ENCODE data around the gene GARS1.

Gene GARS1

GRCh38 chr7:30630986-30631385 is 36.3 kb downstream of the GARS1 start (continued):
- TF ChIP-seq ZNF148 (tag by site-specific recombination; IDR thresholded peaks at IDR 0.05; ENCODE audit: borderline replicate concordance) (no peak), MZF1 (tag by site-specific recombination; IDR thresholded peaks at IDR 0.05; ENCODE audit: borderline replicate concordance) (no peak), ZNF488 (tag by site-specific recombination; IDR thresholded peaks at IDR 0.05) (no peak), ZBTB21 (tag by site-specific recombination; IDR thresholded peaks at IDR 0.05) (no peak)

GRCh38 chr7:30633223-30633622 is 38.5 kb downstream of the GARS1 start:
- no peak for TF ChIP-seq ZNF596 (tag by site-specific recombination; IDR thresholded peaks at IDR 0.05)
- no peak for TF ChIP-seq ZNF26 (tag by site-specific recombination; IDR thresholded peaks at IDR 0.05)
- TF ChIP-seq GLIS1 (tag by site-specific recombination; IDR thresholded peaks at IDR 0.05), result no peak
- TF ChIP-seq ZNF274 (IDR thresholded peaks at IDR 0.05; ENCODE audit: low read length), result no peak
- no peak for TF ChIP-seq ZNF274 (tag by site-specific recombination; IDR thresholded peaks at IDR 0.05; ENCODE audit: borderline replicate concordance)
- no peak for TF ChIP-seq ZNF558 (tag by site-specific recombination; IDR thresholded peaks at IDR 0.05)
- TF ChIP-seq BCL11B (tag by site-specific recombination; IDR thresholded peaks at IDR 0.05; ENCODE audit: low read depth), result no peak
- TF ChIP-seq MYNN (tag by site-specific recombination; IDR thresholded peaks at IDR 0.05; ENCODE audit: borderline replicate concordance), result no peak
- TF ChIP-seq ZBTB1 (tag by site-specific recombination; IDR thresholded peaks at IDR 0.05), result no peak
- no peak for TF ChIP-seq ZNF280D (tag by site-specific recombination; IDR thresholded peaks at IDR 0.05)
- no peak for TF ChIP-seq ZBTB7A (tag by site-specific recombination; IDR thresholded peaks at IDR 0.05; ENCODE audit: low read depth)
- no peak for TF ChIP-seq ZNF521 (tag by site-specific recombination; IDR thresholded peaks at IDR 0.05)
- no peak for TF ChIP-seq ZNF707 (tag by site-specific recombination; IDR thresholded peaks at IDR 0.05)
- TF ChIP-seq ZNF513 (tag by site-specific recombination; IDR thresholded peaks at IDR 0.05), result no peak
- TF ChIP-seq ZNF24 (tag by site-specific recombination; IDR thresholded peaks at IDR 0.05), result no peak
- no peak for TF ChIP-seq SP2 (tag by site-specific recombination; IDR thresholded peaks at IDR 0.05)
- TF ChIP-seq ZNF335 (tag by site-specific recombination; conservative IDR thresholded peaks at IDR 0.05), result no peak
- no peak overlapping the region for H3K27ac ChIP-seq (ENCODE audit: extremely low read depth, low read depth, low read length)
- no peaks in the 10 kb centered on the region for H3K4me1 ChIP-seq (ENCODE audit: control insufficient read depth, insufficient read depth, low read length)
- POLR2A ChIA-PET, result no interaction called here
- CTCF ChIA-PET, result interaction anchor here (2.2 kb wide), 1 partner anchor 107 kb away, joined by 8 read pairs; no protein-coding TSS in a partner anchor
- peaks cover 34 to 70% of the 10 kb centered on the region in 2 experiments for H3K36me3 ChIP-seq (ENCODE audit: control insufficient read depth in 2 of 2, insufficient read depth in 1 of 2, low read length in 2 of 2)
- H3K4me3 ChIP-seq (ENCODE audit: low read depth, low read length), result no peak overlapping the region
- no peaks in the 10 kb centered on the region for H3K9me3 ChIP-seq (ENCODE audit: control insufficient read depth, insufficient read depth, low read depth, low read length)
